PC-9 (cell line): ENCODE measurements around the gene AHDC1.

Source experiments
- EZH2 ChIP-seq: fragments of 200-600 bp; sonication (generic); IDR thresholded peaks from 2 replicates; pipeline ENCODE4 v1.8.0; 2017; ENCODE audit warnings: antibody characterized with exemption, low read depth
- TF ChIP-seq, protein P1 (sequence below): fragments of 200-600 bp; sonication (generic); conservative IDR thresholded peaks from 2 replicates; pipeline ENCODE4 v1.6.1; 2017; ENCODE audit warnings: mixed run types, antibody characterized with exemption, mild to moderate bottlenecking, moderate library complexity

GRCh38 chr1:27531959-27532685, 71.8 kb downstream of the AHDC1 start:
- TF ChIP-seq, protein P1, sequence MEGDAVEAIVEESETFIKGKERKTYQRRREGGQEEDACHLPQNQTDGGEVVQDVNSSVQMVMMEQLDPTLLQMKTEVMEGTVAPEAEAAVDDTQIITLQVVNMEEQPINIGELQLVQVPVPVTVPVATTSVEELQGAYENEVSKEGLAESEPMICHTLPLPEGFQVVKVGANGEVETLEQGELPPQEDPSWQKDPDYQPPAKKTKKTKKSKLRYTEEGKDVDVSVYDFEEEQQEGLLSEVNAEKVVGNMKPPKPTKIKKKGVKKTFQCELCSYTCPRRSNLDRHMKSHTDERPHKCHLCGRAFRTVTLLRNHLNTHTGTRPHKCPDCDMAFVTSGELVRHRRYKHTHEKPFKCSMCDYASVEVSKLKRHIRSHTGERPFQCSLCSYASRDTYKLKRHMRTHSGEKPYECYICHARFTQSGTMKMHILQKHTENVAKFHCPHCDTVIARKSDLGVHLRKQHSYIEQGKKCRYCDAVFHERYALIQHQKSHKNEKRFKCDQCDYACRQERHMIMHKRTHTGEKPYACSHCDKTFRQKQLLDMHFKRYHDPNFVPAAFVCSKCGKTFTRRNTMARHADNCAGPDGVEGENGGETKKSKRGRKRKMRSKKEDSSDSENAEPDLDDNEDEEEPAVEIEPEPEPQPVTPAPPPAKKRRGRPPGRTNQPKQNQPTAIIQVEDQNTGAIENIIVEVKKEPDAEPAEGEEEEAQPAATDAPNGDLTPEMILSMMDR = no peak
- no peak for TF ChIP-seq EZH2
